Measurements from ENCODE around the gene SMIM14.

The SMIM14 gene

DNA sequence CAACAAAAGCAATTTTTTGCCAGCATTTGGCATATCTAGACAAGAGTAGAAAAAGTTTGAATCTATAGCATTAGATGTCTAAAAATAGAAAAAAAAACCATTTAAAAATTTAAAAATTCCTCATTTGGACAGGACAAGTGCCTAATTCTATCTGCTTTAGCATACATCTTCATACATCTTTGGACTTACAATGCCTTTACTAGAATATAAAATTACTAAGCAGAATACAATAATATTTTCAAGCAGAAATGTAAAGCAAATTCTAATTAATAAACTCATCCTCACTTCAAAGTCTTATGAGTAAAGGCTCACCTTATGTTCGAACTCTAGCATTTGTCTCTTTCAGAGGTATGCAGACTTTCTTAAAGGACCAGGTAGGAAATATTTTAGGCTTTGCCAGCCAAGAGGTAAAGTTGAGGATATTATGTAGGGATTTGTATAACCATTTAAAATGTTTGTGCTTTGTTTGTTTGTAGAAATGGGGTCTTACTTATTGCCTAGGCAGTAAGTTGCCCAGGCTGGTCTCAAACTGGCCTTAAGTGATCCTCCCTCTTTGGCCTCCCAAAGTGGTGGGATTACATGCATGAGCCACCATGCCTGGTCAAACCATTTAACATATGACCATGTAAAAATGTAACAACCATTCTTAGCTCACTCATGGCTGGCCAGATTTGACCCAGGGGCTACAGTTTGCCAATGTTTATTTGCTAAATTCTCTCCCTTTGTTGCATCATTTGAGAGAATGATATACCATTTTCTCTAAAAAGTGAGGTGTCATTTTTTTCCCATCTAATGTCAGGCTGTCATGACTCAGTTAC is 140.5 kb downstream of the SMIM14 start:
- no peak for DNase-seq (ENCODE audit: low spot score)
